ENCODE measurements around the gene ABCA1. TPM values are rescaled to one million over a fixed set of nuclear protein-coding genes. Genes with fewer than 3 reads are reported as not detected.
"Not testable (repeated sequence)": the region's sequence is repeated elsewhere in the genome, so short reads cannot be mapped to it uniquely, and the experiment has no call there.

Gene ABCA1
- total RNA-seq, 2 donors from 2014 or later = 11.2 to 17.8 TPM

GRCh38 chr9:104944356-104944755 lies 16.4 kb upstream of the ABCA1 start:
- H3K27ac ChIP-seq = no peak overlapping the region
- no peak for TF ChIP-seq CTCF (IDR thresholded peaks at IDR 0.05)
- H3K36me3 ChIP-seq = no peaks in the 10 kb centered on the region
- no peaks in the 10 kb centered on the region for H3K4me1 ChIP-seq
- H3K27me3 ChIP-seq = no peaks in the 10 kb centered on the region
- no peak overlapping the region for H3K4me3 ChIP-seq
- H3K9me3 ChIP-seq = no peaks in the 10 kb centered on the region
- intact Hi-C loops (cut with DNase I) = no loop called here
- no peak overlapping the region for H3K9ac ChIP-seq (ENCODE audit: low read depth in 2 of 2, low read length in 2 of 2)
- DNase-seq = no peak

- no peak for DNase-seq
- TF ChIP-seq CTCF (IDR thresholded peaks at IDR 0.05) = no peak
- Histone ChIP-seq H3K4me3 (no peak overlapping the region), H3K36me3 (no peaks in the 10 kb centered on the region), H3K27ac (no peak overlapping the region), H3K9ac (ENCODE audit: low read depth in 2 of 2, low read length in 2 of 2) (no peak overlapping the region), H3K27me3 (no peaks in the 10 kb centered on the region), H3K4me1 (no peaks in the 10 kb centered on the region), H3K9me3 (no peaks in the 10 kb centered on the region)
- intact Hi-C loops (cut with DNase I) = no loop called here
These were observed 13.6 kb upstream of the ABCA1 start for GRCh38 chr9:104941597-104941996.

DNA sequence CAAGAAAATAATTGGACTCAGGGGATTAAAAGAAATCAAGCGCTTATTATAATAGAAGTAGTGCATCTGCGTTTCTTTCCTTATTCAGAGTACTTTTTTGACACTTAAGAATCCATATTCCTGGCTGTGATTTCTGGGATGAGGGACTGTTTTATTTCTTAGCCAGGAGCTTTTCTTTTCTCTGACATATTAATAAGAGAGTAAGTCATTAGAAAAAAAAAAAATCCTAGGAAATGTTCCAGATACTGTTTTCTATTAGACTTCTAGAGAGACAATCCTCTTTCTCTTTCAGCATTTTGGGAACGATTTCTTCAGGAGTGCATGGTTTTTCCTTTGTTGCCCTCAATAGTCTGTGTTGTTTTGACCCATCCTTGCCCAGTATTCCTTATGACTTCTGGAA lies 8.3 kb upstream of the ABCA1 start:
- H3K27ac ChIP-seq = no peak overlapping the region
- intact Hi-C loops (cut with DNase I) = no loop called here
- TF ChIP-seq CTCF (IDR thresholded peaks at IDR 0.05) = no peak

DNA sequence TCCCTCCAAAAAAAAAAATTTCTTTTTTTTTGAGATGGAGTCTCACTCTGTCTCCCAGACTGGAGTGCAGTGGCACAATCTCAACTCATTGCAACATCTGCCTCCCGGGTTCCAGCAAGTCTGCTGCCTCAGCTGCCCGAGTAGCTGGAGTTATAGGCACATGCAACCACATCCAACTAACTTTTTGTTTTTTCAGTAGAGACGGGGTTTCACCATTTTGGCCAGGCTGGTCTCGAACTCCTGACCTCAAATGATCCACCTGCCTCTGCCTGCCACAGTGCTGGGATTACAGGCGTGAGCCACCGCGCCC lies 7.5 kb upstream of the ABCA1 start:
- intact Hi-C loops (cut with DNase I); H3K27me3 ChIP-seq; H3K4me1 ChIP-seq; H3K9ac ChIP-seq (ENCODE audit: low read depth in 2 of 2, low read length in 2 of 2); H3K9me3 ChIP-seq; H3K4me3 ChIP-seq; H3K36me3 ChIP-seq; H3K27ac ChIP-seq; DNase-seq: not testable (repeated sequence)

More for the DNA sequence above, 8.3 kb upstream of the ABCA1 start:
- H3K9ac ChIP-seq (ENCODE audit: low read depth in 2 of 2, low read length in 2 of 2) = no peak overlapping the region
- H3K27me3 ChIP-seq = no peaks in the 10 kb centered on the region
- no peaks in the 10 kb centered on the region for H3K4me1 ChIP-seq
- H3K9me3 ChIP-seq = no peaks in the 10 kb centered on the region
- no peak for DNase-seq
- no peaks in the 10 kb centered on the region for H3K36me3 ChIP-seq
- no peak overlapping the region for H3K4me3 ChIP-seq

DNA sequence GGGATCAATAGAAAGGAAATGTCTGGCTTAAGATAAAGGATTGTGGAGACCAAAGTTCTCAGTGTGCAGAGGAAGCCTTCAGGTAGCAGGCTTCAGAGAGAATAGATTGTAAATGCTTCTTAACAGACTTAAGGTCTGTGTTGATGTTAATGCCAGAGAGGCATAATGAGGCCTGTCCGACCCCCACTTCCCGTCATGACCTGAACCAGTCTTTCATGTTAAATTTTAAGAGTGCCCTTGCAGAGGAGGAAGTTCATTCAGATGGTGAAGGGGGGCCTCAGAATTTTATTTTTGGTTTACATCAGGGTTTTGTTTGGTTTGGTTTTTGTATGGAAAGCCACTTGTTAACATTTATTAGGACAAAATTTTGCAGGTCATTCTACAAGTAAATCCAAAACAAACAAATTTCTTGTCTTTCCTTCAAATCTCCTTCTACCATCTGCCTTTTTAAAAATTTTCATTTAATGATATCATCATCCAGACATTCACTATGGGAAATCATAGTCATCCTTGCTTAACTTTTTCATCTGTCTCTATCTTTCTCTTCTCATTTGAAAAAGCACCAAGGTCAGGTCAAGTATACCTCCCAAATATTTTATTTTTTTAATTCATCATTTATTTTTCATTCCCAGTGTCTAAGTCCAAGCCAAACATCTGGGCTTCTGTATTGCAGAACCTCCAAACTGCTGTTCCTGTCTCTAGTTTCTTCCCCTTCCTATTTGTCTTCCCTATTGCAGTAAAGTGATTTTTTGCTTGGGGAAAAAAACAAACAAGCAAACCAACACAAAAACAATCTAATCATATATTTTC lies 6.9 kb upstream of the ABCA1 start:
- H3K27me3 ChIP-seq = no peaks in the 10 kb centered on the region
- no peaks in the 10 kb centered on the region for H3K36me3 ChIP-seq
- intact Hi-C loops (cut with DNase I) = no loop called here
- no peaks in the 10 kb centered on the region for H3K4me1 ChIP-seq
- DNase-seq = no peak
- no peak overlapping the region for H3K27ac ChIP-seq
- TF ChIP-seq CTCF (IDR thresholded peaks at IDR 0.05) = no peak
- H3K9me3 ChIP-seq = no peaks in the 10 kb centered on the region
- no peak overlapping the region for H3K9ac ChIP-seq (ENCODE audit: low read depth in 2 of 2, low read length in 2 of 2)
- no peak overlapping the region for H3K4me3 ChIP-seq

DNA sequence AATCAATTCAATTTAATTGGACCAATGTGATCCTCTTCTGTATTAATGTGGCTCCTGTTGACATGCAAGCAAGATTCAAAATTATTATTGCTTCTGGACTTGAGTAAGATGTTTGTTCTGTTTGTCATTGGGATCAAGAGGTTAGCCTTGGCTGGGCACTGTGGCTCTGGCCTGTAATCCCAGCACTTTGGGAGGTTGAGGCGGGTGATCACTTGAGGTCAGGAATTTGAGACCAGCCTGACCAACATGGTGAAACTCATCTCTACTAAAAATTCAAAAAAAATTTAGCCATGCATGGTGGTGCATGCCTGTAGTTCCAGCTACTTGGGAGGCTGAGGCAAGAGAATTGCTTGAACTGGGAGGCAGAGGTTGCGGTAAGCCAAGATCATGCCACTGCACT lies 5.1 kb upstream of the ABCA1 start:
- H3K36me3 ChIP-seq; H3K27me3 ChIP-seq; H3K9ac ChIP-seq (ENCODE audit: low read depth in 2 of 2, low read length in 2 of 2); H3K27ac ChIP-seq; H3K9me3 ChIP-seq; H3K4me3 ChIP-seq; intact Hi-C loops (cut with DNase I); DNase-seq; H3K4me1 ChIP-seq: not testable (repeated sequence)

All from colonic mucosa (tissue), 4 donors.